ENCODE data around the gene TAOK3.

The TAOK3 gene

DNA sequence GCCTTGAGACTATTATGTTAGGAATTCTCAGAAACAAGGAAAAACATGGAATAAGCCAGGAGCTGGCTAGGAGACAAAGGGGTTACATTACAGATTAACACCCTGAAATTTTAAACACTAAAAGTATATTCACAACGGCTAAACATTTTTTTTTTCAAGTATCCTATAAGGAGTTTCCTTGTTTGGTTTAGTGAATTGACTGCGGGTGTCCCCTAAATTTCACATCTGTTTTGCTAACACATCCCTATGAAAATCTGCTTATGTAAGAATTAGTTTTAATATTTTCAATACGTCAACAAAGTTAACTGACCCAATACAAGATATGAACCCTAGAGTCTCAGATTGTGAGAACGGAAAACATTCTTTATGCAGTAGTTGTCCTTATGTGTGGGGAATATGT, 19.0 kb downstream of the TAOK3 start:
- H3K4me3 ChIP-seq (replicated peaks; ENCODE audit: low read depth, low read length) = no peak overlapping the region
- DNase-seq (ENCODE audit: low read depth) = no peak
- TF ChIP-seq, protein P1, sequence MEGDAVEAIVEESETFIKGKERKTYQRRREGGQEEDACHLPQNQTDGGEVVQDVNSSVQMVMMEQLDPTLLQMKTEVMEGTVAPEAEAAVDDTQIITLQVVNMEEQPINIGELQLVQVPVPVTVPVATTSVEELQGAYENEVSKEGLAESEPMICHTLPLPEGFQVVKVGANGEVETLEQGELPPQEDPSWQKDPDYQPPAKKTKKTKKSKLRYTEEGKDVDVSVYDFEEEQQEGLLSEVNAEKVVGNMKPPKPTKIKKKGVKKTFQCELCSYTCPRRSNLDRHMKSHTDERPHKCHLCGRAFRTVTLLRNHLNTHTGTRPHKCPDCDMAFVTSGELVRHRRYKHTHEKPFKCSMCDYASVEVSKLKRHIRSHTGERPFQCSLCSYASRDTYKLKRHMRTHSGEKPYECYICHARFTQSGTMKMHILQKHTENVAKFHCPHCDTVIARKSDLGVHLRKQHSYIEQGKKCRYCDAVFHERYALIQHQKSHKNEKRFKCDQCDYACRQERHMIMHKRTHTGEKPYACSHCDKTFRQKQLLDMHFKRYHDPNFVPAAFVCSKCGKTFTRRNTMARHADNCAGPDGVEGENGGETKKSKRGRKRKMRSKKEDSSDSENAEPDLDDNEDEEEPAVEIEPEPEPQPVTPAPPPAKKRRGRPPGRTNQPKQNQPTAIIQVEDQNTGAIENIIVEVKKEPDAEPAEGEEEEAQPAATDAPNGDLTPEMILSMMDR (IDR thresholded peaks at IDR 0.05; ENCODE audit: low read length, missing control alignments) = no peak

DNA sequence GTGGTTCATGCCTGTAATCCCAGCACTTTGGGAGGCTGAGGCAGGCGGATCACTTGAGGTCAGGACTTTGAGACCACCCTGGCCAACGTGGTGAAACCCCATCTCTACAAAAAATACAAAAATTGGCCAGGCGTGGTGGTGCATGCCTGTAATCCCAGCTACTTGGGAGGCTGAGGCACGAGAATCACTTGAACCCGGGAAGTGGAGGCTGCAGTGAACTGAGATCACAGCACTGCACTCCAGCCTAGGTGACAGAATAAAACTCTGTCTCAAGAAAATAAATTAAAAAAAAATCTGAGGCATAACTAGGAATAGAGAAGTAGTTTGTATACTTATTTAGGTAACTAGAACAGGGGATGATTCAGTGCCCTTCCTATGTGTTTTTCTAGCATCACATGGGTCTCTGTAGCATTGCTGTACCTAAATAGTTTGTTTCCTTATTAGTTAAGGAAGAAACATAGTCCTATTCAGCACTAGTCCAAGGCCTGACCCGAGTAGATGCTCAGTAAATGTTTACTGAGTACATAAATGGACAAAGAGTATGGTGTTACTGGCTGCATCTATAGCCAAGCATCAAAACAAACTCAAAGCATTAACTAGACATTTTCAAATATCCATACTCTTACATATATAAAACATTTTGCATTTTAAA, 21.7 kb downstream of the TAOK3 start:
- TF ChIP-seq, protein P1 (IDR thresholded peaks at IDR 0.05; ENCODE audit: low read length, missing control alignments) = no peak
- H3K4me3 ChIP-seq (replicated peaks; ENCODE audit: low read depth, low read length) = no peak overlapping the region
- no peak for DNase-seq (ENCODE audit: low read depth)

DNA sequence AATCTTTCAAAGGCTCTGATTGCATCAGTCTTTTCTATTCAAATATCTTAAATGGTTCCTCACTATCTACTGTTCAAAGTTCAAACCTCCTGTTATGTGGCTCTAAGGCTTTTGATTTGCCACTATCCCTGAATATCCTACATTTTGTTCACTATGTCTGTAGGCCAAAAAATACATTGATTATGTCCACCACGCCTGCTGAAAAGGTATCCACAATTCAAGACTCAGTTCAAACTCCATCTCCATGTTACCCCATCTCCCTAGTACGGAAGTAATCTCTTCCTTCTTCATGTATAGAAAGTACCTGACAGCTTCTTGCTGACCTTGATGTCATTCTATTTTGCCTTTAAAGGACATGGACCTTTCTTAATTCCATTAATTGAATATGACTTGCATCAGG, 24.8 kb downstream of the TAOK3 start:
- H3K4me3 ChIP-seq (replicated peaks; ENCODE audit: low read depth, low read length) = no peak overlapping the region
- TF ChIP-seq, protein P1 (IDR thresholded peaks at IDR 0.05; ENCODE audit: low read length, missing control alignments) = no peak
- no peak for DNase-seq (ENCODE audit: low read depth)

DNA sequence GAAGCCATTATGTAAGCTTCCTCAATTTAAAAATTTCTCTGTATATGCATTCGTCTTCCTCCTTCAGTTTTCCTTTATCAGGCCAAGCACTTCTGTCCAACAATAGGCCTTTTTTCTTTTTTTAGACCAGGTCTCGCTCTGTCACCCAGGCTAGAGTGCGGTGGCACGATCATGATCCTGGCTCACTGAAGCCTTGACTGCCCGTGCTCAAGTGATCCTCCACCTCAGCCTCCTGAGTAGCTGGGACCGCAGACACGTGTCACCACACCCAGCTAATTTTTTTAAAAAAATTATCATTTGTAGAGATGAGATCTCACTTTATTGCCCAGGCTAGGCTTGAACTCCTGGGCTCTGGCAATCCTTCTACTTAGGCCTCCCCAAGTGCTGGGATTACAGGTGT, 25.8 kb downstream of the TAOK3 start:
- TF ChIP-seq, protein P1 (IDR thresholded peaks at IDR 0.05; ENCODE audit: low read length, missing control alignments) = no peak
- no peak for DNase-seq (ENCODE audit: low read depth)
- no peak overlapping the region for H3K4me3 ChIP-seq (replicated peaks; ENCODE audit: low read depth, low read length)

DNA sequence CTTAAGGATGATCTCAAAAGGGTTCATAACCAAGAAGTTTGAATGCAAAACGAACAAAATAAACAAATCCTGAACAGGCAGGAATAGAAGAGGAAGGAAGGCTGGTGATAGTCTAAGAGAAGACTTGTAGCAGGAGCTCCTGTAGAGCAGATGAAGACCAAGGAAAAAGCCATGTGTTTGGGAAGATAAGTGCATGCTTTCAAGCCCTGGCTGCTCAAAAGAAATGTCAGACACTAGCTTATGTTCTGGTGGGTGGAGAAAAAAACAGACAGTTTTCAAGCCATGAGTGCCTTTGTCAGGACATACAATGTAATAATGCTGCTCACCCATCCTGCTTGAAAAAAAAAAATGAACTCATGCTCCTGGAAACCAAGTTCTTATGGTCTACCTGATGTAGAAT, 27.4 kb downstream of the TAOK3 start:
- TF ChIP-seq, protein P1 (IDR thresholded peaks at IDR 0.05; ENCODE audit: low read length, missing control alignments) = no peak
- no peak overlapping the region for H3K4me3 ChIP-seq (replicated peaks; ENCODE audit: low read depth, low read length)
- DNase-seq (ENCODE audit: low read depth) = no peak

DNA sequence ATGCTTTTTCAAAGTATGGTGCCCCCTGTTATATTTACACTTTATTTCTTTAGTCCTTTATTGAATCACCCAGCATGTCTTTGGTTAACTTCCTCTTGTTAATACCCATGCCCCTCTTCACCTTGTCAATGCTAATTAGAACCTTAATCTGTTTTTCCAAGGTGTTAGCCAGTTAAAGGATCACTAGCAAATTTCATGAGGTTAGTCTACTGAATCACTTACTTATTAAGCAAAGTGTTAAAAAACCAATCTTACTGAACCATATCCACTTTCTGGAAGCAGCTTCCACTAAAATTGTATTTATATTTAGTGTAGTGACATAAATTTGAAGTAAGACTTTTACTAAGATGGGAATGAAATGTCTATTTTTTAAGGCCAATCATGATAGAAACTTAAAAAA, 27.9 kb downstream of the TAOK3 start:
- no peak for DNase-seq (ENCODE audit: low read depth)

More for the DNA sequence above, 27.9 kb downstream of the TAOK3 start:
- TF ChIP-seq, protein P1 (IDR thresholded peaks at IDR 0.05; ENCODE audit: low read length, missing control alignments) = no peak
- H3K4me3 ChIP-seq (replicated peaks; ENCODE audit: low read depth, low read length) = no peak overlapping the region

Measured in fibroblast of pulmonary artery (primary cell).